Tibial nerve (tissue), 4 donors: ENCODE data around the gene RPS23.

Experiments used
- EP300 ChIP-seq, 2 donors: sonication (generic); formaldehyde crosslinking; IDR thresholded peaks; one replicate each; pipeline ENCODE4 v1.6.1; 2017; ENCODE audit warnings: antibody characterized with exemption in 2 of 2, mild to moderate bottlenecking in 1 of 2
- POLR2A ChIP-seq, 2 donors: fragments of 450-650 bp; IDR thresholded peaks; one replicate each; pipeline ENCODE4 v1.6.1; 2017; ENCODE audit warnings: antibody characterized with exemption in 2 of 2, mild to moderate bottlenecking in 2 of 2, moderate library complexity in 2 of 2
- TF ChIP-seq, protein P1 (sequence below), 5 experiments: fragments of 200-600 bp in 3 of 5; fragments of 450-650 bp in 2 of 5; sonication (generic) in 3 of 5; IDR thresholded peaks; one replicate each; pipeline ENCODE4 v1.5.1; 2016 to 2019; ENCODE audit warnings: antibody characterized with exemption in 5 of 5, mild to moderate bottlenecking in 3 of 5, moderate library complexity in 2 of 5

DNA sequence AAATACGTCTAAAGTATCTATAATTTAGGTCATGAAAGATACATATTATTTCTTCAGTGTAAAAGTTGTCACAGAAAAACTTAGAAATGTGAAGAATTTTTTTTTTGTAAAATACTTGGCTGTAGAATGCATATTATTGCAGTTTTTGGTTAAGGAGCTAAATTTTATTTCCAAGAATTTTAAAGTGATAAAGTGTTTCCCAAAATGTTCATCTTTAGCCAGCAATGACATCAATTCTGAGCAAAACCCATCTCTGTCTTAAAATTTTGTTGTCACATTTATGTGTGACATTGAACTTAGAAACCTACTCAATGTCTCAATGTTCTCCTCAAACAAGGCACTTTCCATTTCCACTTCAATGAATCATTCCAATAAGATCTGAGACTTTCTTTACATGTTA, 47.8 kb upstream of the RPS23 start:
- TF ChIP-seq, protein P1, sequence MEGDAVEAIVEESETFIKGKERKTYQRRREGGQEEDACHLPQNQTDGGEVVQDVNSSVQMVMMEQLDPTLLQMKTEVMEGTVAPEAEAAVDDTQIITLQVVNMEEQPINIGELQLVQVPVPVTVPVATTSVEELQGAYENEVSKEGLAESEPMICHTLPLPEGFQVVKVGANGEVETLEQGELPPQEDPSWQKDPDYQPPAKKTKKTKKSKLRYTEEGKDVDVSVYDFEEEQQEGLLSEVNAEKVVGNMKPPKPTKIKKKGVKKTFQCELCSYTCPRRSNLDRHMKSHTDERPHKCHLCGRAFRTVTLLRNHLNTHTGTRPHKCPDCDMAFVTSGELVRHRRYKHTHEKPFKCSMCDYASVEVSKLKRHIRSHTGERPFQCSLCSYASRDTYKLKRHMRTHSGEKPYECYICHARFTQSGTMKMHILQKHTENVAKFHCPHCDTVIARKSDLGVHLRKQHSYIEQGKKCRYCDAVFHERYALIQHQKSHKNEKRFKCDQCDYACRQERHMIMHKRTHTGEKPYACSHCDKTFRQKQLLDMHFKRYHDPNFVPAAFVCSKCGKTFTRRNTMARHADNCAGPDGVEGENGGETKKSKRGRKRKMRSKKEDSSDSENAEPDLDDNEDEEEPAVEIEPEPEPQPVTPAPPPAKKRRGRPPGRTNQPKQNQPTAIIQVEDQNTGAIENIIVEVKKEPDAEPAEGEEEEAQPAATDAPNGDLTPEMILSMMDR (IDR thresholded peaks at IDR 0.05), result no peak
- no peak for TF ChIP-seq POLR2A (IDR thresholded peaks at IDR 0.05)
- no peak for TF ChIP-seq EP300 (IDR thresholded peaks at IDR 0.05)
